NCI-H1417 (cell line): ENCODE results near the gene PARVA.

Source experiments
- DNase-seq, 3 experiments: peaks; one replicate each; lab custom pipeline; 2025; lab: John Stamatoyannopoulos, UW

Gene PARVA

DNA sequence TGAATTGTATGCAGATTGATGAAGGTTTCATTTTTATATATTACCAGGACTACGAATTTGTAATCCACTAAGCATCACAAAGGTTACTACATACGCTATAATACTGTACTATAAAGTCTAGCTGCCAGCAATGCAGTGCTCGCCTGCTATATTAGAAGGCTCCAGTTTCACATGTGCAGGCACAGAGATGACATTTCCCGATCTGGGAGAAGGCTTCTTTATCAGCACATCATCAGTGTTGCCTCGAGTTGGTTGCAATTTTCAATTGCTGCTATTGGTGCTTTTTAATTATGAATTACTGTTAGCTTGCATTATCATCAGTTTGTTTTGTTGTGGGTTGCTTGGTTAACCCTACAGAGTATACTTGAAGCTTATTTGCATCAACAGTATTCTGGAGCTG is 153.6 kb downstream of the PARVA start:
- DNase-seq = no peak

- DNase-seq = no peak
Measured at GRCh38 chr11:12531681-12532080, 154.3 kb downstream of the PARVA start.

GRCh38 chr11:12532580-12532979 is 155.2 kb downstream of the PARVA start:
- DNase-seq = no peak

- no peak for DNase-seq
Measured at GRCh38 chr11:12534549-12534948, 157.2 kb downstream of the PARVA start.

DNA sequence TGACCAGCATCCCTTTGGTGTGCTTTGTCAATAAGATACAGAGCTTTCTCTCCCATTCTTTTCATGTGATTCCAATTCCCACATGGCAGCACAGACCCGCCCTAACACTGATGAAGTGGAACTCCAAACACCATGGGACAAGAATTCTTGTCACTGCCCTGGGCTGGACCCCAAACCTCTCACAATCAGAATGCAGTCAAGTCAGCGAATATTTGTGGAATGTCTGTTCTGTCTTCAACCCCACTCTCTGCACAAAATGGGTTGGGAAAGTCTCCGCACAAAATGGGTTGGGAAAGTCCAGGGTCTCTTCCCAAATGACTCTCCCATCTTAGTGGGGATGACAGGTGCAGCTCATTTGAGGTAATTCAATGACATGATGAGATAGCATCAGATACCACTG is 157.9 kb downstream of the PARVA start:
- DNase-seq = no peak

DNA sequence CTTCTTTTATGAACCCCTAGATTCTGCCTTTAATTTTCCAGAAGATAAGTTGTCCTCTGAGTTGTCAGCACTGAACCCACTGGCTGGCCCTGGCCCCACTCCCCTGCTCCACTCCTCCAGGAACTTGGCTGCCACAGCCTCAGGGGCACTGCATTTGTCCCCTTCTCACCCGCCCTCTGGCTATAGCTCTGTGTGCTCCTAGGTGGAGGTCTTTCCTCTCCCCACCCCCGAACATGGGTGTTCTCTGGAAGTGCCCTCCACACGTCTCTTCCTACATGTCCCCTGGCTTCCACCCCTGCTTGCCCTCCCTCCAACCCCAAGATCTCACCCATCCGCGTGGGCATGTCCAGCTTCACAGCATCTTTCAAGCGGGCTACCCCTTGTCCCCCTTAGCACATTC is 159.2 kb downstream of the PARVA start:
- DNase-seq = no peak

GRCh38 chr11:12537778-12538401 is 160.5 kb downstream of the PARVA start:
- no peak for DNase-seq

GRCh38 chr11:12538889-12539421 is 161.6 kb downstream of the PARVA start:
- DNase-seq = no peak

DNA sequence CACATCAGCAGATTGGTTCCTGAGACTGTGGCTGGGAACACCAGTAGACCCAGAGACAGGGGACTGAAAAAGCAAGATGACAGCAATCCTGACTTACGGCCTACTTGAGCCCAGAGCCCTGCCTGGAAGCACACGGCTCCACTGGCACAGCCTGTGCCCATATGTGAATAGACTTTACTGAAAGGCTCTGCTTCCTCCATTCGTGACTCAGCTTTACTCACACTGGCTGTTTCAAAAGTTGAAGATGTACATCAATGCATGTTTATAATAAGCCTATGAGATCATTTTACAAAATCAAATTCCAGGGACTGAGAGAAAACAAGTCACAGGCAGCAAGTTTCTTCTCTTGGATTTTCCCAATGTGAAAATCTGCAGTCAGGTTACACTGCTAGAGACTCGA is 162.2 kb downstream of the PARVA start:
- no peak for DNase-seq

GRCh38 chr11:12540075-12540680 is 162.8 kb downstream of the PARVA start:
- no peak for DNase-seq

GRCh38 chr11:12540913-12541582 is 163.7 kb downstream of the PARVA start:
- DNase-seq = no peak

- DNase-seq = no peak
Measured at GRCh38 chr11:12541583-12542151, 164.3 kb downstream of the PARVA start.

- DNase-seq = no peak
Measured at GRCh38 chr11:12542186-12542935, 165.0 kb downstream of the PARVA start.

- DNase-seq = no peak
Measured at GRCh38 chr11:12543596-12544415, 166.4 kb downstream of the PARVA start.

DNA sequence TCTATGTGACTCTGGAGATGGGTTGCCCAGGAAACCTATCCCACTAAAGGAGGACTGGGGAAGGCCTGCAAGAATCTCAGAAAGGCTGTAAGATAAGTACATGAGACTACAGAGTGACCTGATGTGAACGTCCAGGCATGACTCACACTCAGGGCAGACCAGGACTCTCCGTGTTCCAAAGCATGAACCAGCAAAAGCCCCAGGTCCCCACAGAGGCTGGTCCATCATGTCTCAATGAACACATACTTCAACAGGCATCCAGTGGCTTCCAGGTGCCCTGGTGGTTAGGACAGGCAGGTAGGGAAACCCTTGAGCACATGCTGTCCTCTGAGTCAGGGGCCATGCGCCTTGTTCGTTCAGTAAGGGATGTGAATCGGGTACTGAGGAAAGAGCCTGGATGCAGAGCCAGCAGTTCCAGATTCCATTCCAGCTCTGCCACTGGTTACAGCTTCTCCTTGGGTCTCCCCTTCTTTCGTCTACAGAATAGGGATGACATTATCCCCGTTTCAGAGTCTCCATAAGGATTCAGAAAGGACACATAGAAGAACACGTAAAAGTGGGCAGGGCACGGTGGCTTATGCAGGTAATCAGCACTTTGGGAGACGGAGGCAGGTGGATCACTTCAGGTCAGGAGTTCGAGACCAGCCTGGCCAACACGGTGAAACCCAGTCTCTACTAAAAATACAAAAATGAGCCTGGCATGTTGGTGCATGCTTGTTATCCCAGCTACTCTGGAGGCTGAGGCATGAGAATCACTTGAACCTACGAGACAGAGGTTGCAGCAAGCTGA is 167.8 kb downstream of the PARVA start:
- DNase-seq = no peak

- no peak for DNase-seq
Measured at GRCh38 chr11:12546122-12546521, 168.8 kb downstream of the PARVA start.

DNA sequence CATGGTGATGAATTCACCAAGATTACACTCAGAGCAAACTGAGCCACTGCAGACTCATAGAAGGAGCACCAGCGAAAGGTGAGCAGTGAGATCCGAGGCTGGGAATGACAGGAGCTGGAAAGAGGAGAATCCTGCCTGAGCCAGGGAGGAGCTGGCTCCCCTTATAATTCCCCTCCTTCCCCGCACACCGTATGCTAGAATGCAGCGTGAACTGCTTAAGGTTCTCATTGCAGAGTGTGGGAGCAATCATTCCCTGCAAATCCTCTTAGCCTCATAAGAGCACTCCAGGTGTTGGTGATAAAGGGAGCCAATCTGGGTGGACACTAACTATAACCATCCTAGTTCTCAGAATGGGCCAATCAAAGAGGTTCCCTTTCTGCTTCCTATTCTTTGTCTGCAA is 169.3 kb downstream of the PARVA start:
- no peak for DNase-seq

- no peak for DNase-seq
Measured at GRCh38 chr11:12547953-12548650, 170.7 kb downstream of the PARVA start.

DNA sequence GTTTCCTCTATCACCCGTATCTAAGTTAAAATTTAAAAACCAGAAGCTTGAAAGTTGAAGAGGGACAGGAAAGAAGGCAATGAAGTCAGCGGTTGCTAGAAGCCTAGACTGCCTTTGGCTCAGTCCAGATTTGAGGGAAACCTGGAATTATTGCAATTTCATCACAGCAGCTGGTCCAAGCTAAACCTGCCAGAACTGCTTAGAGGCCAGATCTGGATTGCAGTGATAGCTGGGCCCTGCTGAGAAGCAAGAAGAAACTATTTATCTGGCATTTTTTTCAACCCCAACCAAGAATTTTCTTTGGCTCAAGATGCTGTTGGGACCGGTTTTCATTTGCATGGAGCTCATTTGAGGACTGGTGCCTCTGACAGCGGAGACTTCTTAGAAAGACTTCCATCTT is 175.3 kb downstream of the PARVA start:
- DNase-seq = no peak

DNA sequence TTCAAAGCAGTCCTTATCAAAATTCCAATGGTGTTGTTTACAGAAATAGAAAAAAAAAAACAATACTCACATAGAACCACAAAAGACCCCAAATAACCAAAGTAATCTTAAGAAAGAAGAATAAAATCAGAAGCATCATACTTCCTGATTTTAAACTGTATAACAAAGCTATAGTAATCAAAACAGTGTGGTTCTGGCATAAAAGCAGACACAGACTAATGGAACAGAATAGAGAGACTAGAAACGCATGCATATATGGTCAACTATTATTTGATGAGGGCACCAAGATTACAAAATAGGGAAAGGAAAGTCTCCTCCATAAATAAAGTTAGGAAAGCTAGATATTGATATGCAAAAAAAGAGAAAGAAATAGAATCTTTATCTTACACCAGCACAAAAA is 176.8 kb downstream of the PARVA start:
- DNase-seq = no peak
